ENCODE data around the gene MAP3K6.
A peak's percentile ranks its signal among the peaks of the same experiment; 100 is the strongest.
"Not testable (repeated sequence)": the region's sequence is repeated elsewhere in the genome, so short reads cannot be mapped to it uniquely, and the experiment has no call there.

The MAP3K6 gene

DNA sequence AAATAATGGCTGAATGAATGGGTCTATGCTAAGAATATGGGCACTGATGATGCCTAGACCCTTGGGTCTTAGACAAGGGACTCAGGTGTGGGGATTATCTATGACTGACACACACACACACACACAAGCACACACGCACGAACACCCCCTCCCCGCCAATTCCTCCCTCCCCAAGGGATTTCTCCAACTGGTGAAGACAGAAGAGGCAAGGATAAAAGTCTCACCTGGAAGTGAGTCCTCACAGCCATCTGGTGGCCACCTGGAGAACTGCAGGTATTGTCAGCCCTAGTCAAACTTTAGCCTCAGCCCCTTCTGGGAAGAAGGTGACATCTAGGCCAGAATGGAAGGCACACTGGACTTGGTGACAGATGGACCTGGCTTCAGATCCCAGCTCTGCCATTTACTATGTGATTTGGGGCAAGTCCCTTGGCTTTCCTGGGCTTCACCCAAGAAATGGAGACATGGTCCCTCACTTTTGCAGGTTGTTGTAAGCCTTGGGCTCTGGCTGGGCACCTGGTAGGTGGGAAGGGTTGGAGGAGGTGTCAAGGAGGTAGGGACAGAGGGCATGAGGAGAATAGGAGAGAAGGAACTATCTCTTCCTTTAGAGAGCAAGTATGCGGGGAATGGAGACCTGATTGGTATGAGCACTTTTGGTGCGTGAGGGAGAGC is 21.7 kb upstream of the MAP3K6 start:
- DNase-seq (ENCODE audit: low read depth) = peak; percentile 57
- H3K4me3 ChIP-seq (ENCODE audit: low read depth, low read length) = no peak overlapping the region
- TF ChIP-seq, protein P1, sequence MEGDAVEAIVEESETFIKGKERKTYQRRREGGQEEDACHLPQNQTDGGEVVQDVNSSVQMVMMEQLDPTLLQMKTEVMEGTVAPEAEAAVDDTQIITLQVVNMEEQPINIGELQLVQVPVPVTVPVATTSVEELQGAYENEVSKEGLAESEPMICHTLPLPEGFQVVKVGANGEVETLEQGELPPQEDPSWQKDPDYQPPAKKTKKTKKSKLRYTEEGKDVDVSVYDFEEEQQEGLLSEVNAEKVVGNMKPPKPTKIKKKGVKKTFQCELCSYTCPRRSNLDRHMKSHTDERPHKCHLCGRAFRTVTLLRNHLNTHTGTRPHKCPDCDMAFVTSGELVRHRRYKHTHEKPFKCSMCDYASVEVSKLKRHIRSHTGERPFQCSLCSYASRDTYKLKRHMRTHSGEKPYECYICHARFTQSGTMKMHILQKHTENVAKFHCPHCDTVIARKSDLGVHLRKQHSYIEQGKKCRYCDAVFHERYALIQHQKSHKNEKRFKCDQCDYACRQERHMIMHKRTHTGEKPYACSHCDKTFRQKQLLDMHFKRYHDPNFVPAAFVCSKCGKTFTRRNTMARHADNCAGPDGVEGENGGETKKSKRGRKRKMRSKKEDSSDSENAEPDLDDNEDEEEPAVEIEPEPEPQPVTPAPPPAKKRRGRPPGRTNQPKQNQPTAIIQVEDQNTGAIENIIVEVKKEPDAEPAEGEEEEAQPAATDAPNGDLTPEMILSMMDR (conservative IDR thresholded peaks at IDR 0.05; ENCODE audit: low read depth, low read length) = peak; percentile 92

DNA sequence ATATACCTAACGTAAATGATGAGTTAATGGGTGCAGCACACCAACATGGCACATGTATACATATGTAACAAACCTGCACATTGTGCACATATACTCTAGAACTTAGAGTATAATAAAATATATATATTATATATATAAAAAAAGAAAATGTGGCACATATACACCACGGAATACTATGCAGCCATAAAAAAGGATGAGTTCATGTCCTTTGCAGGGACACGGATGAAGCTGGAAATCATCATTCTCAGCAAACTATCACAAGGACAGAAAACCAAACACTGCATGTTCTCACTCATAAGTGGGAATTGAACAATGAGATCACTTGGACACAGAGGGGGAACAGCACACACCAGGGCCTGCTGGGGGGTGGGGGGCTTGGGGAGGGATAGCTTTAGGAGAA is 18.0 kb upstream of the MAP3K6 start:
- DNase-seq (ENCODE audit: low read depth); H3K4me3 ChIP-seq (ENCODE audit: low read depth, low read length): not testable (repeated sequence)

DNA sequence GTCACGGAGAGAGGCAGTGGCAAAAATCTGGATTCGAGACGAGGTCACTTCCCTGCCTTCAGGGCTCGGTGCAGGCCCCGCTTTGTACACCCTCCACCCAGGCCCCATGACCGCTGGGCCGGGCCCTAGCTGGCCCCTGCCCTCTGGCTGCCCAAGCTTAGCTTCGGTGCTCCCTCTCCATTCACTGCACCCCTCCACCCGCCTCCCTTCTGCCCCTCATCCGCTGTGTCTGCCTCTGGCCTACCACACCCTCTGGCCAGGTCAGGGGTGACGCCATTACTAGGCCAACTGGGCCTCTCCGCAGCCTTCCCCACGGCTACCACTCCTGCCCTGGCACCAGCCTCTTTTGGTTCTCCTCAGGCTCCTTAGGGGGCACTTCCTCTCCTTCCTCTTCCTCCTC is 16.9 kb upstream of the MAP3K6 start:
- no peak overlapping the region for H3K4me3 ChIP-seq (ENCODE audit: low read depth, low read length)
- TF ChIP-seq, protein P1 (conservative IDR thresholded peaks at IDR 0.05; ENCODE audit: low read depth, low read length) = no peak
- DNase-seq (ENCODE audit: low read depth) = no peak

DNA sequence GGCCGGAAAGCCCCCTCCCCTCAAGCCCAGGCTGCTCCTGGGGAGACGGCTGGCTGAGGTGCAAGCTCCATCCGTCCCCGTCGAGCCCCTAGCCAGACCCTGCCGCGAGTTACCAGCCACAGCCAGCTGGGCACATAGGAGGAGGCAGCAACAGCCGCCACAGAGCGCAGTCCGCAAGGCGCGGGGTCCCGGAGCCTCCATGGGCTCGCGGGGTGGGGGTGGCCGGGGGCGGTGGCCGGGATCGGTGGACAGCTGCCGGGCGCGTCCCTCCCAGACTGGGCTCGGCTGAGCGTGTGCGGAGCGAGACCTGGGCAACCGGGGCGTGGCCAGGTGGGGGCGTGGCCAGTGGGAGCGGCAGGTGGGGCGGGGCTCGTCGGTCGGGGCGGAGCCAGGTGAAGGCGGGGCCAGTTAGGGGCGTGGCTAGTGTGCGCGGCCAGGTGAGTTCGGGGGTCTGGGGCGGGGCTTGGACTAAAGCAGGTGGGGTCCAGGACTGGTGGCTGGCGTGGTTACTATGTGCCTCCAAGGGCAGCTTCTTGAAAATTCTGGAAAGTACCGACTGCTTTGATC is 16.4 kb upstream of the MAP3K6 start, which contains the start of gene CD164L2:
TSS of gene CD164L2 (minus strand) at position 295 of the 567 bp plus-strand sequence. CDS start at position 201, 94 bp downstream.
- H3K4me3 ChIP-seq (ENCODE audit: low read depth, low read length) = no peak within 1 kb of the TSS
- TF ChIP-seq, protein P1 (conservative IDR thresholded peaks at IDR 0.05; ENCODE audit: low read depth, low read length) = no peak
- no peak for DNase-seq (ENCODE audit: low read depth)

DNA sequence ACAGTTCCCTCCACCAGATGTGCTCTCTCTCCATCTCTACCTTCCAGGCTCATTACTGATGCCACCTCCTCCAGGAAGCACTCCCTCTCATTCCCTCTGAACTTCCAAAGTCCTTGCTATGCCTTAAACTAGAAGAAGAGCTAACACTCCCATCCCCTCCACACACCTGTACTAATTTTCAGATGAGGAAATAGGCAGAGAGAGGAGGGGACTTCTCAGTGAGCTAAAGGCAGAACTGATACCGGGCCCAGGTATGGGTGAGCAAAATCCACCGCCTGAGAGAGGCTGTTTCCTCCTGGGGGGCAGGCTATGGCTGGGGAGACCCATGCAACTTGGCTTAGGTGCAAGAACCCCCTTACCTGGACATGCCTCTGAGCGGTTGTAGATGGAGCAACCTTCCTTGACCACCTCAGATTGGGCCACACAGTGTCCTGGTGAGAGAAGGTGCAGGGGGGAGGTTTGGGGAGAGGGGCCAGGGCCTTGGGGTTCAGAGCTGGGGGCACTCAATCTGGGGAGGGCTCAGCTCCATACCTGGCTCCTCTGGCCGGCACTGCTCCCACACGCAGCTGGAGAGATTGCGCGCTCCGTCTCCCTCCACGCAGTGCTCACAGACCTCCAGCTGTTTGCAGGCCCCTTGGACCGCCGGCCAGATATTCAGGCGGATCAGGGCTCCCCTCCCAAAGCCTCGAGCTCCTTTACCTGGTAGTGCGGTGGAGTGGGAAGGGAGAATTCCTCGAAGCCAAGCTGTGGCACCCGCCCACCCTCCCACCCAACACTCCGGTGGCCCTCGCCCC is 15.4 kb upstream of the MAP3K6 start:
- no peak for DNase-seq (ENCODE audit: low read depth)
- no peak overlapping the region for H3K4me3 ChIP-seq (ENCODE audit: low read depth, low read length)
- TF ChIP-seq, protein P1 (conservative IDR thresholded peaks at IDR 0.05; ENCODE audit: low read depth, low read length) = no peak

DNA sequence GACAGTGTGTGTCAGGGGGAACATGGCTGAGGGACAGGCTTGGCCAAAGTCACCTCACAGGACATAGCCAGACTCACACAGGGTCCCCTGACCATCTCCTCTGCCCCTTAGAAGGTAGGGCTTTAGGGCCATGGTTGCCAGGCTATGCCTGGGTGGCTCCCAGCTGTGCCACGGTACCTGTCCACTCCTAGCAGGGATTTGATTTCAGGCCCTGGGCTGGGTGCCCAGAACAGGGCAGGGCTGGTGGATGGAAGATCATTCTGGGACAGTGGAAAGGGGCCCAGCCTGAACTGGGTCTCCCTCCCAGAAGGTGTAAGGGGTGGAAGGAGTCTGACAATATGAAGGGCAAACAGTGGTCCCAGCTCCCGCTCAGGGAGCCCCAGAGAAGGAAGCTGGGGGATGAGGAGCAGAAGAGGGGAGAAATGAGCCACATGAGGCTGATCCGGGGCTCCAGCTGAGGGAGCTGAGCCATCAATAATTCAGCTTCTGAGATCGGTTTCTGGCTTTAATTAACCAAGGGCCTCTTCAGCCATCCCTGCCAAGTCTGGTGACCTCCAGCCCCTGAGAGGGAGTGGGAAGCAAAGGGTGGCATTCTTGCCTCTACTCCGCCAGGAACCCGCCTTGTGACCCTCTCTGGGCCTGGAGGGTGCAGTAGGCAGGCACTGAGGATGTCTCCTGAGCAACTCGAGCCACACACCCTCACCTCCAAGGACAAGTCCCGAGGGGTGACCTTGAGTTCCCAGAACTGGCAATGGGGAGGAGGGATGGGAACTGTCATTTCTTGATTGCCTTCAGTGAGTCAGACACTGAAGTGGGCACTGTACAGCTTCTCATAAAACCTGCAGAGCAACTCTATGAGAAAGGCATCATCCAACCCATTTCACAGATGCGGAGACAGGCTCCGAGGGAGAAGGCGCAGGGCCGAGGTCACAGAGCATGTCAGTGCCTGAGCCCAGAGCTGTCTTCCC is 14.3 kb upstream of the MAP3K6 start:
- H3K4me3 ChIP-seq (ENCODE audit: low read depth, low read length) = no peak overlapping the region
- TF ChIP-seq, protein P1 (conservative IDR thresholded peaks at IDR 0.05; ENCODE audit: low read depth, low read length) = no peak
- no peak for DNase-seq (ENCODE audit: low read depth)

Measured in choroid plexus epithelial cell (primary cell).